NCI-H2227 treated with DMSO at 0.1 percent for 48 hours (cell line): Measurements from ENCODE around the gene ZNF224.
A peak's percentile ranks its signal among the peaks of the same experiment; 100 is the strongest.

Experiments used
- DNase-seq: peaks from one replicate; lab custom pipeline; 2025; lab: John Stamatoyannopoulos, UW

The ZNF224 gene

GRCh38 chr19:44131955-44132354, 37.8 kb downstream of the ZNF224 start:
- DNase-seq = no peak

GRCh38 chr19:44141191-44142058, 47.3 kb downstream of the ZNF224 start, which contains the start of gene ZNF234:
Gene ZNF234, plus strand, starts transcription at chr19:44141554. Its CDS starts 3,079 bp downstream, at chr19:44144633.
- peak; percentile 44 for DNase-seq

GRCh38 chr19:44142059-44142433, 47.9 kb downstream of the ZNF224 start:
- no peak for DNase-seq

- DNase-seq = no peak
Observed at GRCh38 chr19:44149776-44150175, 55.6 kb downstream of the ZNF224 start.

- DNase-seq = no peak
Observed at GRCh38 chr19:44151491-44151890, 57.3 kb downstream of the ZNF224 start.

- DNase-seq = no peak
Observed at GRCh38 chr19:44156475-44156874, 62.3 kb downstream of the ZNF224 start.
